Islet precursor cell (in vitro differentiated cells): ENCODE data around the gene SLC19A1.

Source experiments
- DNase-seq: peaks from one replicate; pipeline ENCODE4 v3.0.0-alpha.2; 2018

The SLC19A1 gene

DNA sequence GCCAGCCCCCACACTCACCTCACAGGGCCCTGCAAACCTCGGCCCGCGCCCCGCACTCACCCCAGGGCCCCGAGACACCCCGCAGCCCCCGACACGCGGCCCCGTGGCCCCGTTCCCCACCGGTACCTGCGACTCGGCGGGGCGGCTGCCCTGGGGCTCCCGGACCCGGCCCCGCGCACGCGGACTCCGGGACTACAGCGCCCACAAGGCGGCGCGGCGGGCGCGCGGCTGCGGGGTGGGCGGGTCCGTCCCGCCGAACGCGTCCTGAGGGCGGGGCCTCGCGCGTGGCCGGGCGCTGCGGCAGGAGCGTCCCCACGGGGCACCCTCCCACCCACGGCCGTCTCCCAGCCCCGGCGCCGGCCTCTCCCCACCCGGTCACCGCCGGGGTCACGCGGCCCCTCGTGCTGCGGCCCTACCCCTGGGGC lies at the start of gene SLC19A1:
Gene SLC19A1, minus strand, starts transcription at position 199 of the 425 bp plus-strand sequence. CDS start 4,481 bp downstream, outside the sequence.
- peak; percentile 62 for DNase-seq

DNA sequence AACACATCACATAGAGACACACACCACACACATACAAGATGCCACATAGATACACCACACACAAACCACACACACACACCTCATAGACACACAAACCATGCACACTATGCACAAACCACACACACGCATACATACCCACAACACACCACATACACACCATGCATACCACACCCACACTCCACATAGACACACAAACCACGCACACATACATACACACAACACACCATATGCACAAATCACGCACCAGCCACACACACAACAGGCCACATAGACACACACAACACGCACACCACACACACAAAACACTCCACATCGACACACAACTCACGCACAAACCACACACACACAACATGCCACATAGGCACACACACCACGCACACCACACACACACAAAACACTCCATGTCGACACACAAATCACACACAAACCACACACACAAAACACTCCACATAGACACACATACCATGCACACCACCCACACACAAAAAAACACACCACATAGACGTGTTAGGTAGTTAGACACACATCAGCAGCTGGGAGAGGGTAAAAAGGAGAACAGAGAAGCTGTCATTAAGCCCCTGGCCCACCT lies 49.5 kb upstream of the SLC19A1 start:
- no peak for DNase-seq

GRCh38 chr21:45590726-45591618 lies 48.7 kb upstream of the SLC19A1 start:
- DNase-seq, result peak; percentile 67

- peak; percentile 89 for DNase-seq
These were observed 48.0 kb upstream of the SLC19A1 start for GRCh38 chr21:45590246-45590725.

DNA sequence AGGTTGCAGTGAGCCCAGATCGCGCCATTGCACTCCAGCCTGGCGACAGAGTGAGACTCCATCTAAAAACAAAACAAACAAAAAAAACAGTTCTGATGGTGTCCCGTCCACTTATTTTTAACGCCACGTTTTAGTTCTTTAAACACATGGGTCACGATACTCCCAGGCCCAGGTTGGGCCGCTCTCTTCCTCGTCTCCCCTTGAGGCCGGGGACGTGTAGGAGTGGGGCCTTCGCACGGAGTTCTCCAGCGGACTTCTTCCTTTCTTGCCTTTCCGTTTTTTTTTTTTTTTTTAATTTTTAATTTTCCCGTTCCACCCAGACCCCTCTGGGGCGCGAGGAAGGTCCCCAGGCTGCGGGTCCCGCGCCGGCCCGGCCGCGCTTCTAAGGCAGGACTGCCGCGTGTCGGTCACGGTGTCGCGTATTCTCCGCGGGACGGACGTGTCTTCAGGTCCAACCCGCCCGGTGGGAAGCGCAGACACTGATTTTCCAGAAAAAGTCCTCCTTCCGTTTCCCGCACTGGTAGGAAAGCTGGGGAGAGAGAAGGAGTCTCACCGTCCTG lies 47.5 kb upstream of the SLC19A1 start:
- DNase-seq, result no peak

DNA sequence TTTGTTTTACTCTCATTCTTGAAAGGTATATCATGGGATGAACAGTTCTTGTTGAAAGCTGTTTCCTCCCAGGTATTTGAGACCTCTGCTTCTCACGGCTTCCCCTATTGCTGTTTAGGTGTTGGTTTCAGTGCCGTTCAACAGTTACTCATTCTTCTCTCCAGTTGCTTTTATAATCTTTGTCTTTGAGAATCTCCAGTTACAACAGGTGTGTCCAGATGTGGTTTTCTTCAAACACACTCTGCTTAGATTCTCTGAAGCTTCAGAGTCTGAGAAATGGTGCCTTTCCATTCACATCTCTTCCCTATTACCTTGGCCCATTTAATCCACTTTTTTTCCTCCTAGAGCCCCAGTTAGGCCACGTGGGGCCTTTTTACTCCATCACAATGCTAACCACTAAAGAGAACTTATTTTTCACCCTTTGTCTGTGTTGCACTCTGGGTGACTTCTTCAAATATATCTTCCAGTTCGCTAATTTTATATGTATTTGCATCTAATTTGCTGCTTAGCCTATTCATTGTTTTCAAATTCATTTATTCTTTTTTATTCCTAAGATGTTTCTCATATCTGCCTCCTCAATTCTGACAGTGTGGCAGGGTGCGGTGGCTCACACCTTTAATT lies 46.7 kb upstream of the SLC19A1 start:
- peak; percentile 0 for DNase-seq

GRCh38 chr21:45588086-45588825 lies 46.0 kb upstream of the SLC19A1 start:
- peak; percentile 20 for DNase-seq

GRCh38 chr21:45586289-45586858 lies 44.1 kb upstream of the SLC19A1 start:
- DNase-seq, result no peak

- DNase-seq, result peak; percentile 5
These were observed 42.5 kb upstream of the SLC19A1 start for GRCh38 chr21:45584786-45585185.

- DNase-seq, result peak; percentile 35
These were observed 41.7 kb upstream of the SLC19A1 start for GRCh38 chr21:45583831-45584509.

DNA sequence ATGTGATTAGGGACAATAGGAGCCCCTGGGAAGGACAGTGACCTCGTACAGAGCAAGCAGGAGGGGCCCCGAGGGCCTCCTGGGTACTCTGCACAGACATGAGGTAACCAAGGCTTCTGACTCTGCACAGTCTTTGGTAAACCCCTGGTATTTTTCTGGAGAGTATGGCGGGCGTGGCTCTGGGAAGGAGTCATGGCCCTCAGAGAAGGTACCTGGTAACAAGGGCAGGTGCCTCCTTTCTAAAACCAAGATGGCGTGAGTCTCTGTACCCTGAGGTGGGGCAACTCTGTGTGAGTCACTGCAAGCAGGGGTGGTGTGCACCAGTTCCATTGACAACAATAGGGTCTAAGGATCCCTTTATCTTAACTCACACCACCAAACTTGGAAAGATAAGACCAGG lies 39.9 kb upstream of the SLC19A1 start:
- DNase-seq, result peak; percentile 48

GRCh38 chr21:45581322-45581712 lies 39.1 kb upstream of the SLC19A1 start:
- DNase-seq, result peak; percentile 35

DNA sequence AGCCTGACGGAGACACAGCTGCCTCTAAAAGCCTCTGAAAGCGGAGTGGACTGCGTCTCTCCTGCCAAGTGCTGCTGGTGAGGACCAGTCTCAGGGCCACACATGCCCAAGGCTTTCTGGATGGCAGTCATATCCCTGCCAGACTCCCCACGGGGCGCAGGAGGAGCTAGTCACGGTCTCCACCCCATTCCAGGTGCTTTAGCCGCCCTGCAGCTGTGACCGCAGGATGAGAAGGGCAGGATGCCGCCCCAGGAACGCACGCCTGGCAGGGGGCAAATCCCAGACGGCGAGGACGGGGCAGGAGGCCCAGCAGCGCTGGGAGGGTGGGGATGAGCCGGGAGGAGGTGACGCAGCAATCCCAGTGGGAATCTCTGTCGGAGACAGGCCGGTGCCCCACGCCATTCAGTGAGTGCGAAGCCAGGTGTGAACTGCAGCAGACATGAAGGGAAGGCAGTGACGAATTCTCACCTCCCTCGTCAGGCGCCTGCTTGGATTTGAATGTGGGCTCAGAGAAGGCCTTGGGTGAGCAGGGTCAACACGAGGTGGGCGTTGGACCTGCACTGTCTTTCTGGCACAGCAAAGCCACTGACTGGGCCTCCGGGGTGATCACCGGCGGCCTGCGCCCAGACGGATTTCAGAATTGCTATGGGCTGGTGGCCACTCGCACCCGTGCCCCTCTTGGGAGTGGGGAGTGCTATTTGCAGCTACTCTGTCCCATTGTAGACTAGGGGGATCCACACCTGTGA lies 38.5 kb upstream of the SLC19A1 start:
- DNase-seq, result peak; percentile 50

DNA sequence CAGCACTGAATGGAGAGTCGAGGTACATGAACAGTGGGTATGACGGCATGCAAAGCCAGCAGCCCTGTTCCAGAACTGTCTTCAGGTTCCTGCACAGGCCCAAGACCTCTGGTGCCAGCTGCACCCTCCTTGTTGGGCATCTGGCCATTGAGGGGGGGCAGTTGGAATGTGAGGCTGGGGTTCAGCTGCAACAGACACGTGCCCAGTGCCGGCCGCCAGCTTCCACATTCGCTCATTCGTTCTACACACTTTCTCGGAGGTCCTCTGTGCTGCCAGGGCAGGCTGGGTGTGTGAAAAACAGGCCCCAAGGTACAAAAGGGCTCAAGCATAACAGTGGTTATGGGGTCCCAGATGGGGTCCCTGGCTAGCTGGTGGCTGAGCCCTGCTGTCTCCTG lies 37.9 kb upstream of the SLC19A1 start:
- peak; percentile 45 for DNase-seq

DNA sequence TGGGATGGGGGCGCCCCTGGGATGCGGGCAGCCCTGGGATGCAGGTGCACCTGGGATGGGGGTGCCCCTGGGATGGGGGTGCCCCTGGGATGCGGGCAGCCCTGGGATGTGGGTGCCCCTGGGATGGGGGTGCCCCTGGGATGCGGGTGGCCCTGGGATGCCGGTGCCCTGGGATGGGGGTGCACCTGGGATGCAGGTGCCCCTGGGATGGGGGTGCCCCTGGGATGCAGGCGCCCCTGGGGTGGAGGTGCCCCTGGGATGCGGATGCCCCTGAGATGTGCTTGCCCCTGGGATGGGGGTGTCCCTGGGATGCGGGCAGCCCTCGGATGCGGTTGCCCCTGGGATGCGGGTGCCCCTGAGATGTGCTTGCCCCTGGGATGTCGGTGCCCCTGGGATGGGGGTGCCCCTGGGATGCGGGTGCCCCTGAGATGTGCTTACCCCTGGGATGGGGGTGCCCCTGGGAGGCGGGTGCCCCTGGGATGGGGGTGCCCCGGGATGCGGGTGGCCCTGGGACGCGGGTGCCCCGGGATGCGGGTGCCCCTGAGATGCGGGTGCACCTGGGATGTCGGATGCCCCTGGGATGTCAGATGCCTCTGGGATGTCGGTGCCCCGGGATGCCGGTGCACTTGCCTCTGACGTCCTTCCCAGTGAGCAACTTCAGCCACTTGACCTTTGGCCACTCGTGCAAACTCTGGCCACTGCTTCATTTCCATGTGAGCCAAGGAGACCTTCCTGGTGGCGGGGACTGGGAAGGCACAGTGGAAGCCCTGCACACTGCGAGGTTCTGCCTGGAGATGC lies 37.3 kb upstream of the SLC19A1 start:
- DNase-seq, result peak; percentile 32

GRCh38 chr21:45578811-45579381 lies 36.7 kb upstream of the SLC19A1 start:
- peak; percentile 22 for DNase-seq

DNA sequence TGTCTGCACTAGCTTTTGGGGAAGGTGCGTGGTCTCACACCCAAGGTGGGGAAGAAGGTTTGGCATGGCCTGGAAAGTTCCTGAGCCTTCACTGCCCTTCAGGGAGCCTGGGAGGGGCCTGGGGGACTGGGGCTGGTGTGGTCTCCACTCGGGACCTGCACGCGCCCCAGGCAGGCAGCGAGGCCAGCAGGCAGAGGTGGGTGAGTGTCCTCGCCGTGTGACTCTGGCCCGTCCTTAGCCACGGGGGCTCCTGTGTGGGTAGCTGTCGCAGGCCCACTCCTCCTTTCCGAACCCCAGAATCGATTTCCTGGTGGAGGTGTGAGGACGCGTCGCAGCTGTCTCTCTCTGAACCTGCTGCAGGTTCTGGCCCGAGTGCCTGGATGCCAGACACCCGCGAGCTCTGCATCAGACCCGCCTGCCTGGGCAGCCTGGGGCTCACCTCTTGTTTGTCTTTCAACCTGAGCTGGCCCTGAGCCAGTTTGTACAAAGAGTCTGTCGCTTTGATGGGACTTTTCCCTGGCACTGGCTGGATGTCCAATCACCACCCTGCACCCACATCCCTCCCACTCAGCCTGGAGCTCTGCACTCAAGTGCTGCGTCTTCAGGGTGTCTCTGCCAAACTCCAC lies 36.0 kb upstream of the SLC19A1 start:
- DNase-seq, result peak; percentile 47

GRCh38 chr21:45577801-45578175 lies 35.5 kb upstream of the SLC19A1 start:
- DNase-seq, result peak; percentile 34
